Measurements from ENCODE around the gene POLRMT. TPM values are rescaled to one million over a fixed set of nuclear protein-coding genes. Genes with fewer than 3 reads are reported as not detected.

POLRMT gene
- total RNA-seq, 1 experiment from 2014 or later: 104 TPM

- no peak overlapping the region for H3K9ac ChIP-seq (ENCODE audit: extremely low read depth, insufficient read length, low read length)
- no peak overlapping the region for H2BK15ac ChIP-seq (ENCODE audit: low read depth, low read length)
- H3K79me1 ChIP-seq (ENCODE audit: insufficient read depth, low read depth, low read length, poor library complexity, severe bottlenecking): no peaks in the 10 kb centered on the region
Observed at GRCh38 chr19:679418-680286, 46.3 kb upstream of the POLRMT start.

More at GRCh38 chr19:679418-680286, 46.3 kb upstream of the POLRMT start:
- Histone ChIP-seq H4K5ac (ENCODE audit: insufficient read length, low read depth, low read length) (no peak overlapping the region), H2BK12ac (ENCODE audit: insufficient read length, low read depth, low read length) (no peak overlapping the region), H3K4me2 (ENCODE audit: insufficient read depth, insufficient read length, low read length) (peak overlapping the region; percentile 49), H3K4me1 (ENCODE audit: insufficient read depth, low read length) (no peaks in the 10 kb centered on the region), H2BK120ac (ENCODE audit: low read depth, low read length, poor library complexity, severe bottlenecking) (no peak overlapping the region), H3K23me2 (ENCODE audit: insufficient read length, low read depth, low read length, poor library complexity, severe bottlenecking) (peaks cover 8% of the 10 kb centered on the region), H2BK20ac (ENCODE audit: low read depth, low read length, poor library complexity, severe bottlenecking) (no peak overlapping the region), H2BK5ac (ENCODE audit: insufficient read length, low read length) (no peak overlapping the region), H3K23ac (ENCODE audit: insufficient read length, low read depth, low read length) (no peak overlapping the region), H2AFZ (ENCODE audit: low read length) (no peak overlapping the region), H3T11ph (ENCODE audit: low read length) (no peak overlapping the region), H3K14ac (ENCODE audit: insufficient read depth, low read length) (peak overlapping the region; percentile 56; the same call in 1 of the 2 replicates), H2AK5ac (ENCODE audit: insufficient read length, low read length) (no peak overlapping the region), H3K18ac (ENCODE audit: insufficient read length, low read depth, low read length) (no peak overlapping the region), H3K27ac (ENCODE audit: insufficient read length, low read depth, low read length) (no peak overlapping the region), H4K91ac (ENCODE audit: insufficient read length, low read depth, low read length) (no peak overlapping the region), H3K27me3 (ENCODE audit: insufficient read depth, low read length) (no peaks in the 10 kb centered on the region; the same call in 1 of the 2 replicates), H3K4ac (ENCODE audit: low read depth, low read length) (no peak overlapping the region), H4K20me1 (ENCODE audit: control insufficient read depth, insufficient read depth, insufficient read length) (no peaks in the 10 kb centered on the region), H3K56ac (ENCODE audit: insufficient read length, low read depth, low read length) (no peak overlapping the region), H3K79me2 (ENCODE audit: insufficient read depth, low read length) (no peaks in the 10 kb centered on the region), H4K8ac (replicated peaks; ENCODE audit: insufficient read length, low read depth, low read length) (no peak overlapping the region), H3K9me3 (ENCODE audit: control insufficient read depth, low read depth, low read length) (no peaks in the 10 kb centered on the region)
- no peak for TF ChIP-seq CTCF (conservative IDR thresholded peaks at IDR 0.05)
- peak; percentile 64 for DNase-seq
- H3K36me3 Mint-ChIP-seq (ENCODE audit: insufficient read depth in 1 of 3, low read depth in 3 of 3): no peaks in the 10 kb centered on the region
- H3K4me3 Mint-ChIP-seq: peak overlapping the region; percentile 86 to 92
- no peak overlapping the region for H3K27ac Mint-ChIP-seq
- H3K4me1 Mint-ChIP-seq: peaks cover 0 to 10% of the 10 kb centered on the region in 2 experiments; a peak in 2 of 4 replicates
- H3K27me3 Mint-ChIP-seq (ENCODE audit: low read depth): peaks cover 32% of the 10 kb centered on the region
- no peaks in the 10 kb centered on the region for H3K9me3 Mint-ChIP-seq
- WGBS (ENCODE audit: extremely low coverage, insufficient read length, low lambda C conversion rate): no CpG with 5 or more reads among the region's 69 CpGs
